ENCODE measurements around the gene MBTD1.

GRCh38 chr17:51221322-51221721, 38.5 kb downstream of the MBTD1 start:
- no peak for TF ChIP-seq OVOL2 (CRISPR knock-in tag; IDR thresholded peaks at IDR 0.05; ENCODE audit: borderline replicate concordance)
- TF ChIP-seq, protein P1, sequence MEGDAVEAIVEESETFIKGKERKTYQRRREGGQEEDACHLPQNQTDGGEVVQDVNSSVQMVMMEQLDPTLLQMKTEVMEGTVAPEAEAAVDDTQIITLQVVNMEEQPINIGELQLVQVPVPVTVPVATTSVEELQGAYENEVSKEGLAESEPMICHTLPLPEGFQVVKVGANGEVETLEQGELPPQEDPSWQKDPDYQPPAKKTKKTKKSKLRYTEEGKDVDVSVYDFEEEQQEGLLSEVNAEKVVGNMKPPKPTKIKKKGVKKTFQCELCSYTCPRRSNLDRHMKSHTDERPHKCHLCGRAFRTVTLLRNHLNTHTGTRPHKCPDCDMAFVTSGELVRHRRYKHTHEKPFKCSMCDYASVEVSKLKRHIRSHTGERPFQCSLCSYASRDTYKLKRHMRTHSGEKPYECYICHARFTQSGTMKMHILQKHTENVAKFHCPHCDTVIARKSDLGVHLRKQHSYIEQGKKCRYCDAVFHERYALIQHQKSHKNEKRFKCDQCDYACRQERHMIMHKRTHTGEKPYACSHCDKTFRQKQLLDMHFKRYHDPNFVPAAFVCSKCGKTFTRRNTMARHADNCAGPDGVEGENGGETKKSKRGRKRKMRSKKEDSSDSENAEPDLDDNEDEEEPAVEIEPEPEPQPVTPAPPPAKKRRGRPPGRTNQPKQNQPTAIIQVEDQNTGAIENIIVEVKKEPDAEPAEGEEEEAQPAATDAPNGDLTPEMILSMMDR (IDR thresholded peaks at IDR 0.05): no peak
- TF ChIP-seq, protein P2, sequence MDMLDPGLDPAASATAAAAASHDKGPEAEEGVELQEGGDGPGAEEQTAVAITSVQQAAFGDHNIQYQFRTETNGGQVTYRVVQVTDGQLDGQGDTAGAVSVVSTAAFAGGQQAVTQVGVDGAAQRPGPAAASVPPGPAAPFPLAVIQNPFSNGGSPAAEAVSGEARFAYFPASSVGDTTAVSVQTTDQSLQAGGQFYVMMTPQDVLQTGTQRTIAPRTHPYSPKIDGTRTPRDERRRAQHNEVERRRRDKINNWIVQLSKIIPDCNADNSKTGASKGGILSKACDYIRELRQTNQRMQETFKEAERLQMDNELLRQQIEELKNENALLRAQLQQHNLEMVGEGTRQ (CRISPR knock-in tag; IDR thresholded peaks at IDR 0.05): no peak
- no peak for TF ChIP-seq MYBL2 (CRISPR knock-in tag; IDR thresholded peaks at IDR 0.05)
- TF ChIP-seq, protein P3, sequence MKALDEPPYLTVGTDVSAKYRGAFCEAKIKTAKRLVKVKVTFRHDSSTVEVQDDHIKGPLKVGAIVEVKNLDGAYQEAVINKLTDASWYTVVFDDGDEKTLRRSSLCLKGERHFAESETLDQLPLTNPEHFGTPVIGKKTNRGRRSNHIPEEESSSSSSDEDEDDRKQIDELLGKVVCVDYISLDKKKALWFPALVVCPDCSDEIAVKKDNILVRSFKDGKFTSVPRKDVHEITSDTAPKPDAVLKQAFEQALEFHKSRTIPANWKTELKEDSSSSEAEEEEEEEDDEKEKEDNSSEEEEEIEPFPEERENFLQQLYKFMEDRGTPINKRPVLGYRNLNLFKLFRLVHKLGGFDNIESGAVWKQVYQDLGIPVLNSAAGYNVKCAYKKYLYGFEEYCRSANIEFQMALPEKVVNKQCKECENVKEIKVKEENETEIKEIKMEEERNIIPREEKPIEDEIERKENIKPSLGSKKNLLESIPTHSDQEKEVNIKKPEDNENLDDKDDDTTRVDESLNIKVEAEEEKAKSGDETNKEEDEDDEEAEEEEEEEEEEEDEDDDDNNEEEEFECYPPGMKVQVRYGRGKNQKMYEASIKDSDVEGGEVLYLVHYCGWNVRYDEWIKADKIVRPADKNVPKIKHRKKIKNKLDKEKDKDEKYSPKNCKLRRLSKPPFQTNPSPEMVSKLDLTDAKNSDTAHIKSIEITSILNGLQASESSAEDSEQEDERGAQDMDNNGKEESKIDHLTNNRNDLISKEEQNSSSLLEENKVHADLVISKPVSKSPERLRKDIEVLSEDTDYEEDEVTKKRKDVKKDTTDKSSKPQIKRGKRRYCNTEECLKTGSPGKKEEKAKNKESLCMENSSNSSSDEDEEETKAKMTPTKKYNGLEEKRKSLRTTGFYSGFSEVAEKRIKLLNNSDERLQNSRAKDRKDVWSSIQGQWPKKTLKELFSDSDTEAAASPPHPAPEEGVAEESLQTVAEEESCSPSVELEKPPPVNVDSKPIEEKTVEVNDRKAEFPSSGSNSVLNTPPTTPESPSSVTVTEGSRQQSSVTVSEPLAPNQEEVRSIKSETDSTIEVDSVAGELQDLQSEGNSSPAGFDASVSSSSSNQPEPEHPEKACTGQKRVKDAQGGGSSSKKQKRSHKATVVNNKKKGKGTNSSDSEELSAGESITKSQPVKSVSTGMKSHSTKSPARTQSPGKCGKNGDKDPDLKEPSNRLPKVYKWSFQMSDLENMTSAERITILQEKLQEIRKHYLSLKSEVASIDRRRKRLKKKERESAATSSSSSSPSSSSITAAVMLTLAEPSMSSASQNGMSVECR (CRISPR knock-in tag; IDR thresholded peaks at IDR 0.05; ENCODE audit: borderline replicate concordance): no peak
- no peak for TF ChIP-seq JUN (CRISPR knock-in tag; IDR thresholded peaks at IDR 0.05)
- no peak for TF ChIP-seq FOXJ3 (CRISPR knock-in tag; IDR thresholded peaks at IDR 0.05; ENCODE audit: borderline replicate concordance)
- TF ChIP-seq GABPB1 (CRISPR knock-in tag; IDR thresholded peaks at IDR 0.05): no peak

All from WTC11 (cell line).